Endothelial cell of umbilical vein (primary cell): ENCODE measurements around the gene AGPAT2.

Experiments used
- EZH2 ChIP-seq: IDR thresholded peaks from 2 replicates; pipeline ENCODE4 v1.6.1; 2012; ENCODE audit warnings: borderline replicate concordance, low read depth, mild to moderate bottlenecking, moderate library complexity, low read length, inconsistent platforms; ENCODE audit not compliant: severe bottlenecking
- FOS ChIP-seq: IDR thresholded peaks from 2 replicates; pipeline ENCODE4 v1.6.1; 2011; ENCODE audit warnings: mild to moderate bottlenecking, low read length, moderate library complexity, borderline replicate concordance; ENCODE audit not compliant: insufficient read depth
- GATA2 ChIP-seq: IDR thresholded peaks from 2 replicates; pipeline ENCODE4 v1.7.0; 2011; ENCODE audit warnings: low read depth, mild to moderate bottlenecking, moderate library complexity, mixed read lengths, low read length; ENCODE audit not compliant: insufficient read length, insufficient read depth
- MAX ChIP-seq: IDR thresholded peaks from 2 replicates; pipeline ENCODE4 v1.6.1; 2011; ENCODE audit not compliant: insufficient read depth, insufficient read length
- POLR2A ChIP-seq: IDR thresholded peaks from 2 replicates; pipeline ENCODE4 v1.6.1; 2012; ENCODE audit warnings: low read depth, mild to moderate bottlenecking, control low read depth, low read length
- POLR2AphosphoS5 ChIP-seq: IDR thresholded peaks from 2 replicates; pipeline ENCODE4 v1.6.1; 2012; ENCODE audit warnings: low read depth, mild to moderate bottlenecking, control low read depth, low read length, moderate library complexity; ENCODE audit not compliant: insufficient read depth
- TF ChIP-seq, protein P1 (sequence below), 2 donors: IDR thresholded peaks; 1 replicate in 1 of 2; 2 replicates in 1 of 2; pipeline ENCODE4 v1.5.1; 2011; ENCODE audit warnings: low read length in 2 of 2, mild to moderate bottlenecking in 2 of 2, moderate library complexity in 2 of 2, control low read depth in 1 of 2, inconsistent platforms in 1 of 2, low read depth in 1 of 2; ENCODE audit not compliant: insufficient read depth in 1 of 2; ENCODE audit errors: extremely low read depth in 1 of 2

DNA sequence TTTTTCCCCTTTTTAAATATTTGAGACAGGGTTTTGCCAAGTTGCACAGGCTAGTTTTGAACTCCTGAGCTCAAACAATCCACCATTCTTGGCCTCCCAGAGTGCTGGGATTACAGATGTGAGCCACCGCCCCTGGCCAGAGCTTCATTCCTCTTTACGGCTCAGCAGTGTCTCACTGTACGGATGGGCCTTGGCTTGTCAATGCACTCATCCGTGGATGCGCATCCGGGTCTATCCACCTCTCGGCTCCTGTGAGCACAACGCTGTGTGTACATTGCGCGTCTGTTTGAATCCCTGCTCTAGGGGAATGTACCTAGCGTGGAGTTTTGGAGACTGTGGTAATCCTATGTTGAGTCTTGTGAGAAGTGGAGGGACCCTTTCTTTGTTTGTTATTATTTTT, 35.4 kb downstream of the AGPAT2 start:
- TF ChIP-seq, protein P1, sequence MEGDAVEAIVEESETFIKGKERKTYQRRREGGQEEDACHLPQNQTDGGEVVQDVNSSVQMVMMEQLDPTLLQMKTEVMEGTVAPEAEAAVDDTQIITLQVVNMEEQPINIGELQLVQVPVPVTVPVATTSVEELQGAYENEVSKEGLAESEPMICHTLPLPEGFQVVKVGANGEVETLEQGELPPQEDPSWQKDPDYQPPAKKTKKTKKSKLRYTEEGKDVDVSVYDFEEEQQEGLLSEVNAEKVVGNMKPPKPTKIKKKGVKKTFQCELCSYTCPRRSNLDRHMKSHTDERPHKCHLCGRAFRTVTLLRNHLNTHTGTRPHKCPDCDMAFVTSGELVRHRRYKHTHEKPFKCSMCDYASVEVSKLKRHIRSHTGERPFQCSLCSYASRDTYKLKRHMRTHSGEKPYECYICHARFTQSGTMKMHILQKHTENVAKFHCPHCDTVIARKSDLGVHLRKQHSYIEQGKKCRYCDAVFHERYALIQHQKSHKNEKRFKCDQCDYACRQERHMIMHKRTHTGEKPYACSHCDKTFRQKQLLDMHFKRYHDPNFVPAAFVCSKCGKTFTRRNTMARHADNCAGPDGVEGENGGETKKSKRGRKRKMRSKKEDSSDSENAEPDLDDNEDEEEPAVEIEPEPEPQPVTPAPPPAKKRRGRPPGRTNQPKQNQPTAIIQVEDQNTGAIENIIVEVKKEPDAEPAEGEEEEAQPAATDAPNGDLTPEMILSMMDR (IDR thresholded peaks at IDR 0.05; ENCODE audit: extremely low read depth in 1 of 2, insufficient read depth in 1 of 2, low read depth in 1 of 2, low read length in 2 of 2) = no peak
- no peak for TF ChIP-seq EZH2
- no peak for TF ChIP-seq POLR2AphosphoS5
- TF ChIP-seq POLR2A = no peak
- TF ChIP-seq MAX = no peak
- no peak for TF ChIP-seq GATA2
- TF ChIP-seq FOS = no peak
